CD4-positive, alpha-beta memory T cell (primary cell): Measurements from ENCODE around the gene UROS. TPM values are rescaled to one million over a fixed set of nuclear protein-coding genes. Genes with fewer than 3 reads are reported as not detected.

Experiments
- CTCF ChIA-PET: fragments of 350-600 bp; sonication (Branson Sonifier 250); formaldehyde crosslinking; loops from one replicate; lab custom pipeline; 2021; ENCODE audit warnings: inconsistent platforms; ENCODE audit not compliant: partially characterized antibody; lab: Charles Lee
- POLR2A ChIA-PET: fragments of 350-600 bp; sonication (Branson Sonifier 250); formaldehyde crosslinking; loops from one replicate; lab custom pipeline; 2021; ENCODE audit not compliant: partially characterized antibody; lab: Charles Lee
- DNase-seq, 5 donors: peaks; one replicate each; pipeline versions ENCODE4 v3.0.0 to v3.0.0-alpha.2; 2020 to 2022; ENCODE audit warnings: mixed read lengths in 1 of 5
- H3K27ac ChIP-seq: one replicate; pipeline ENCODE4 v1.7.0; 2013; ENCODE audit warnings: low read depth, low read length
- H3K27me3 ChIP-seq: 2 replicates; pipeline ENCODE4 v1.7.0; 2013; ENCODE audit warnings: mild to moderate bottlenecking, low read length, moderate library complexity; ENCODE audit not compliant: insufficient read depth
- H3K36me3 ChIP-seq: 2 replicates; pipeline ENCODE4 v1.7.0; 2013; ENCODE audit warnings: mild to moderate bottlenecking, low read length, moderate library complexity; ENCODE audit not compliant: insufficient read depth
- H3K4me1 ChIP-seq: 2 replicates; pipeline ENCODE4 v1.7.0; 2013; ENCODE audit warnings: mild to moderate bottlenecking, low read length, moderate library complexity; ENCODE audit not compliant: insufficient read depth
- H3K4me3 ChIP-seq, 2 donors: one replicate each; pipeline ENCODE4 v1.7.0; 2013; ENCODE audit warnings: low read length in 2 of 2, mild to moderate bottlenecking in 1 of 2
- H3K9me3 ChIP-seq, 2 donors: one replicate each; pipeline ENCODE4 v1.7.0; 2013; ENCODE audit warnings: low read length in 2 of 2, control low read depth in 1 of 2; ENCODE audit not compliant: control insufficient read depth in 1 of 2
- H3K27ac Mint-ChIP-seq, 7 donors: one replicate each; pipeline ENCODE4 v1.8.0; 2020 to 2021; ENCODE audit warnings: mixed read lengths in 7 of 7, mild to moderate bottlenecking in 6 of 7, inconsistent platforms in 3 of 7, moderate library complexity in 3 of 7
- H3K27me3 Mint-ChIP-seq, 2 donors: one replicate each; pipeline ENCODE4 v1.8.0; 2020 to 2021; ENCODE audit warnings: mixed read lengths in 2 of 2
- H3K36me3 Mint-ChIP-seq, 2 donors: one replicate each; pipeline ENCODE4 v1.8.0; 2020 to 2021; ENCODE audit warnings: mixed read lengths in 2 of 2, inconsistent platforms in 1 of 2, mild to moderate bottlenecking in 1 of 2
- H3K4me1 Mint-ChIP-seq, 4 donors: one replicate each; pipeline ENCODE4 v1.8.0; 2020 to 2021; ENCODE audit warnings: mixed read lengths in 4 of 4, mild to moderate bottlenecking in 1 of 4
- H3K4me3 Mint-ChIP-seq, 8 donors: one replicate each; pipeline ENCODE4 v1.8.0; 2020 to 2021; ENCODE audit warnings: mixed read lengths in 8 of 8, mild to moderate bottlenecking in 7 of 8, moderate library complexity in 6 of 8, inconsistent platforms in 3 of 8
- H3K9me3 Mint-ChIP-seq, 8 donors: one replicate each; pipeline ENCODE4 v1.8.0; 2020 to 2021; ENCODE audit warnings: mixed read lengths in 8 of 8, mild to moderate bottlenecking in 5 of 8, inconsistent platforms in 3 of 8, moderate library complexity in 1 of 8
- intact Hi-C: fragments of 100-400 bp; cut with micrococcal nuclease; formaldehyde crosslinking; loops from one replicate; pipeline ENCODE4 v1.15.1; 2023
- polyA plus RNA-seq, 2 donors: library from polyadenylated mRNA; unstranded; fragments of 300-500 nt; fragmentation: Illumina TruSeq; gene quantifications; one replicate each; pipeline ENCODE4 v1.2.3, GENCODE V29; 2021
- total RNA-seq, 2 experiments: library from RNA; stranded (reverse); gene quantifications; one replicate each; pipeline ENCODE4 v1.2.3, GENCODE V29; 2021

Gene UROS
- total RNA-seq = 10 to 100 TPM; 38.8 to 41.3 TPM
- 10 to 100 TPM; 55.8 to 69.8 TPM for polyA plus RNA-seq

DNA sequence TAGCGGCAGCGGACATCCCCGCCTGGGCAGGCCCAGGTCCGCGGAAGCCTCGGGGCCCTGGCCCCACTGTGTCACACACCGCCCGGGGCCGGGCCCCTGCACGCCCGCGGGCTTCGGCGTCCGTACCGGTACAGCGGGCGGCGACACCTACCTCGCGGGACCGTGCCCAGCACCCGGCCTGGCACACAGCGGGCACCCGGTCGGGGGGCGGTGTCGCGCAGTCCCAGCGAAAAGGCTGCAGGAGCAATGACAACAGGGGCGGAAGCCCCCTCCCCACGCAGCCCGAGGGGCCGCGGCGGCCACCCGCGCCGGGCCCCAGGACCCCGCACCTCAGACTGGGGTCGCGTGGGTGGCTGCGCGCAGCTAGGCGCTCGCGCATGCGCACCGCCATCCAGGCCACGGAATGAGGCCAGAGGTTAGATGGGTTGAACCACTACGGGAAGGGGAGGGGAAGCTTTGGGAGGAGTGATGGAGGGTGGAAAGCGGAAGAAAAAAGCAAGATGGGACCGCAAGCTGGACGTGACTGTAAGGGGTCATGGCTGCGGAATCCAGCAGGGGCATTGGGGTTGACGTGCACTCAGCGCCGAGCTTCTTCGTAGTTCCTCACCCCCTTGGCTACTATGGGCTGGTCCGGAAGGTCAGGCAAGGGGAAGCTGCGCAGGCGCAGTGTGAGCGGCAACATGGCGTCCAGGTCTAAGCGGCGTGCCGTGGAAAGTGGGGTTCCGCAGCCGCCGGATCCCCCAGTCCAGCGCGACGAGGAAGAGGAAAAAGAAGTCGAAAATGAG is at the start of gene UROS, which contains the start of gene BCCIP:
UROS (minus strand) TSS at position 381 of the 785 bp plus-strand sequence. CDS start 6,759 bp downstream, outside the sequence.
BCCIP (plus strand) TSS at position 669 of the 785 bp plus-strand sequence; CDS start at position 681, 12 bp downstream.
- peak within 1 kb of the TSS; percentile 67 to 96 for H3K4me3 ChIP-seq
- ChIA-PET POLR2A (interaction anchor here (0.5 to 1.8 kb wide), 8 partner anchors 8 to 907 kb away, joined by 3 to 19 read pairs (median 3); partner anchors contain the start of gene EDRF1), CTCF (interaction anchor here (0.6 kb wide), 1 partner anchor 15 kb away, joined by 3 read pairs; no protein-coding TSS in a partner anchor)
- Mint-ChIP-seq H3K36me3 (peaks cover 10 to 19% of the 10 kb centered on the region in 2 donors), H3K4me3 (peak within 1 kb of the TSS; percentile 75 to 90 (median 85)), H3K9me3 (peaks cover 0 to 3% (median 0%) of the 10 kb centered on the region in 8 donors), H3K27ac (peak within 1 kb of the TSS in 5 of 7 donors; percentile 70 to 94 (median 85)), H3K4me1 (peaks cover 19 to 32% (median 24%) of the 10 kb centered on the region in 4 donors), H3K27me3 (no peaks in the 10 kb centered on the region)
- H3K27me3 ChIP-seq = no peaks in the 10 kb centered on the region
- peak within 1 kb of the TSS; percentile 88 for H3K27ac ChIP-seq
- intact Hi-C loops = loop anchor here (1.0 to 5.0 kb wide), 4 partner anchors 73 to 1361 kb away; partner anchors contain the start of genes ABRAXAS2, EDRF1, FANK1 and LHPP
- H3K9me3 ChIP-seq = no peaks in the 10 kb centered on the region
- H3K36me3 ChIP-seq = peaks cover 15% of the 10 kb centered on the region
- peak; percentile 90 to 97 (median 95) for DNase-seq
- peaks cover 37% of the 10 kb centered on the region for H3K4me1 ChIP-seq

DNA sequence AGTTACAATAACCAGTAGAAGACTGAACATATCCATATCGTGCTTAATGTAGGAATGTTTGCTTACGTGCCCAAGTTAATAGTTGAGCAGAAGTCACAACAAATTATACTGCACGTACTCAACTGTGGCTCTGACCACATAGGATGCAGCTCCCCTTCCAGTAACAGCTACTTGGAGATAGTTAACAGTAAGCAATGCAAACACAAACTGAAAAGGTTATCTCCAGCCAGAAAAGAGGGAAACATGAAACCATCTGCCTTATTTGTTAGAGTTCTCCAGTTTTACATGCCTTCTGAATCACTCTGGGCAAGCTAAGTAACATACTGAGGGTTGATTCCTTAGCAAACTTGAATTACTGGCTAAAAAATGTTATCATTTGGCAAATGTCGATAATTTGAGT is 48.3 kb upstream of the UROS start:
- H3K9me3 Mint-ChIP-seq = peaks cover 0 to 10% (median 5%) of the 10 kb centered on the region in 8 donors
- POLR2A ChIA-PET = no interaction called here

DNA sequence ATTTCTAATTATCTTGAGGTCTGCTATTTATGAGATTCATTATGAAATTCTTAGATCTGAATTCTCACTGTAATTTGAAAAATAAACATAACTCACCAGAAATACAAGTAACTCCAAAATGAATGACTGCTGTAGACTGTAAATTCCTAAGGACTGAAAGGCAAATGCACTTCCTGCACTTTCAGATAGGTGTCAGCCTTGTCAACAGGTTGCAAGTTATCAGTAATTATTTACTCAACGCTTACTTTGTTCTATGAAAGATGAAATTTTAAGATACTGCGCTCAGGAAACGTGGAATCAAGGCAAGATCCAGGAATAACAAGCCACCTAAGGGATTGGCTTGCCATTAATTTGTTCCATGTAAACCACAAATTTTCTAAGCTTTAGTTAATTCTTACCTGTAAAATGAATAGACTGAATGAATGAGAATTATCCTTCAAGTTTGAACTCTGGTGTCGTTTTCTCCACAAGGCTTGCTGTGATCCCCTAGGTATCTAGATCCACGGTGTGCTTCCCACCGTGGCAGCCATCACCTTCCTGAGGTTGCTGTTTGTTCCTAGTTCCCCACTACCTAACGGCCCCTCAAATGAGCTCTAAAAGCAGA is 45.4 kb upstream of the UROS start:
- no peaks in the 10 kb centered on the region for H3K9me3 Mint-ChIP-seq
- no peaks in the 10 kb centered on the region for H3K4me1 Mint-ChIP-seq
- Histone ChIP-seq H3K9me3 (no peaks in the 10 kb centered on the region), H3K27ac (no peak overlapping the region), H3K36me3 (no peaks in the 10 kb centered on the region), H3K4me1 (no peaks in the 10 kb centered on the region), H3K27me3 (no peaks in the 10 kb centered on the region), H3K4me3 (no peak overlapping the region)
- H3K27me3 Mint-ChIP-seq = no peaks in the 10 kb centered on the region
- DNase-seq = peak in 4 of 5 donors; percentile 3 to 21 (median 6)
- intact Hi-C loops = no loop called here
- POLR2A ChIA-PET = no interaction called here
- H3K36me3 Mint-ChIP-seq = peaks cover 3 to 4% of the 10 kb centered on the region in 2 donors
- H3K4me3 Mint-ChIP-seq = no peak overlapping the region
- CTCF ChIA-PET = interaction anchor here (0.8 to 1.8 kb wide), 9 partner anchors 9 to 1985 kb away, joined by 3 to 9 read pairs (median 3); no protein-coding TSS in a partner anchor
- H3K27ac Mint-ChIP-seq = no peak overlapping the region

More for the DNA sequence above, 48.3 kb upstream of the UROS start:
- H3K4me3 ChIP-seq = no peak overlapping the region
- H3K4me1 ChIP-seq = no peaks in the 10 kb centered on the region
- peaks cover 3 to 18% of the 10 kb centered on the region in 2 donors for H3K36me3 Mint-ChIP-seq
- no peaks in the 10 kb centered on the region for H3K27me3 ChIP-seq
- H3K27ac Mint-ChIP-seq = no peak overlapping the region
- H3K4me3 Mint-ChIP-seq = no peak overlapping the region
- DNase-seq = no peak
- no peak overlapping the region for H3K27ac ChIP-seq
- no peaks in the 10 kb centered on the region for H3K36me3 ChIP-seq
- CTCF ChIA-PET = interaction anchor here (1.2 to 1.8 kb wide), 2 partner anchors 11 to 13 kb away, joined by 3 to 5 read pairs; no protein-coding TSS in a partner anchor
- no peaks in the 10 kb centered on the region for H3K4me1 Mint-ChIP-seq
- intact Hi-C loops = no loop called here
- H3K9me3 ChIP-seq = no peaks in the 10 kb centered on the region
- no peaks in the 10 kb centered on the region for H3K27me3 Mint-ChIP-seq

DNA sequence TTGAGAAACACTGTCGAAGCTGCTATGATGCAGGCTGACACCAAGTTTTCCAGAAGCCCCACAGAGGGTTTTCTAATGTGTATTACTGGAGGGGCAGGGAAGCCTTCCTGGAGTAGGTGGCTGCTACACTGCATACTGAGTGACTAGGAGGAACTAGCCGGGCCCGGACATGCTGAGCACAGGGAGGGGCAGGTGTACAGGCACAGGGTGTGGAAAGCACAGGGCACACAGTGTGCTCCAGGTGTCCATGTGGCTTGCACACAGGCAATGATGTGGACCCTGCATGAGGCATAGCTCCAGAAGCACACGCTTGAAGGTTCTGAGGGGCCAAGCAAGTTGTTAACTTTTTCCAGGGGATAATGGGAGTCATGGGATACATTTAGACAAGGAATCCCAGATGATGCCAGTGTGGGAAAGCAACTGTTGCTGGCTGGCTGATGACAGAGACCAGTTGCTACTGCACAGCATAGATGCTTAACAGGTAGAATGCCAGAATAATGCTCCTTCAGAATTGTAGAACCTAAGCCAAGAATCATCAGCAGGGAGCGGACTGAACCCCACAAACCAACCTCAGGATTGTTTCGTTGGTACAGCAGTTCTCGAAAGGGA is 43.5 kb upstream of the UROS start:
- H3K4me3 Mint-ChIP-seq = no peak overlapping the region
- CTCF ChIA-PET = interaction anchor here (1.2 kb wide), 1 partner anchor 15 kb away, joined by 3 read pairs; no protein-coding TSS in a partner anchor
- no peaks in the 10 kb centered on the region for H3K9me3 Mint-ChIP-seq

DNA sequence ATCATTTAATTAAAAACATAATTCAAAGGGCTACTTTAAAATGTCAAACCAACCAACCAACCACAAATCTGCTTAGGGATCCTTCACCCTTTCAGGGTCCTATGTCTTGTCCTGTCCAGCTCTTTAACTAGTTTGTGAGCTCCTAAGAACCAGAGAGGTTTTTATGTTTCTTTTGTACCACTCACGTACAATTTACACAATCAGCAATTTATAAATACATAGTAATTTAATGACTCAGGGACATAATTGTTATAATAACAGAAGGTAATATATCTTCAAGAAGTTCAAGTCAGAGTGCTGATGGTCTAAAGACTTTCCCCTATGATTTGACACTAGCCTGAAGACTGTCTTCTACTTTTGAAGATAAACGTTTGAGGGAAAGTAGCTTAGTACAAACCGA is 42.1 kb upstream of the UROS start:
- CTCF ChIA-PET = interaction anchor here (1.2 kb wide), 1 partner anchor 17 kb away, joined by 3 read pairs; no protein-coding TSS in a partner anchor
- Histone ChIP-seq H3K4me1 (no peaks in the 10 kb centered on the region), H3K9me3 (no peaks in the 10 kb centered on the region), H3K4me3 (no peak overlapping the region), H3K27ac (no peak overlapping the region), H3K27me3 (no peaks in the 10 kb centered on the region), H3K36me3 (no peaks in the 10 kb centered on the region)
- H3K27ac Mint-ChIP-seq = no peak overlapping the region
- DNase-seq = no peak
- no peaks in the 10 kb centered on the region for H3K9me3 Mint-ChIP-seq
- intact Hi-C loops = no loop called here
- no peaks in the 10 kb centered on the region for H3K27me3 Mint-ChIP-seq
- no peaks in the 10 kb centered on the region for H3K4me1 Mint-ChIP-seq
- H3K36me3 Mint-ChIP-seq = peaks cover 3 to 4% of the 10 kb centered on the region in 2 donors
- POLR2A ChIA-PET = no interaction called here
- no peak overlapping the region for H3K4me3 Mint-ChIP-seq

More for the DNA sequence above, 43.5 kb upstream of the UROS start:
- Histone ChIP-seq H3K4me3 (no peak overlapping the region), H3K27me3 (no peaks in the 10 kb centered on the region), H3K27ac (no peak overlapping the region), H3K9me3 (no peaks in the 10 kb centered on the region), H3K4me1 (no peaks in the 10 kb centered on the region), H3K36me3 (no peaks in the 10 kb centered on the region)
- H3K36me3 Mint-ChIP-seq = peaks cover 3 to 4% of the 10 kb centered on the region in 2 donors
- intact Hi-C loops = no loop called here
- H3K27me3 Mint-ChIP-seq = no peaks in the 10 kb centered on the region
- no peak overlapping the region for H3K27ac Mint-ChIP-seq
- POLR2A ChIA-PET = no interaction called here
- no peak for DNase-seq
- no peaks in the 10 kb centered on the region for H3K4me1 Mint-ChIP-seq

DNA sequence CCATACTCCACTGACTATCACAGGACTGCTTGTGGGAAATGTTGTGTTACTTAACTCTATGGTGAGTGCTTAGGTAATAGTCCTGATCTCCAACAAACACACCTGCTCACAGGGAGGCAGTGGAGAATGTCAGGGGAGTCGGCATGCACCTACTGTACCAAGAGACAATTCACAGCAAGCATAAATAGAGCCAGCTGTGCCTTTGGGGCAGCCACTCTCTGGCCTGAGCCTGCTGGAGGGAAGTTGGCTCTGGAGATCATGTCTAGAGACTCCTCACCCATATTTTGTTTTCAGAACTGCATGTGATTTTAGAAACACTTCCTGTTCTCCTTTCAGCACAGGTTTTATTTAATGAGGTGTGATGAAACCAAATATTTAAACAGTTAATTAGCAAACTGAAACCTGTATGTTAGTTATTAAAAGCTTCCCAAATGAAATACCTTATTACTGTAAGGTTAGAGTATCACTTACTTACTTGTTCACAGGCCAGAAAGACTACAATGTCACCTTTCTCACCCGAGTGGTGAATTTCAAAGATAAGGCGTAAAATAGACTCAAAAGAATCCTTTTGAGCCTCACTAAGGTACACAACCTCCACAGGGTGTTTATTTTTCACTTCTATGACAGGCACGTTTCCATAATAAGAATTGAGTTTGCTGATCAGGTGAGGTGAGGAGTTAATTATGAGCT is 36.2 kb upstream of the UROS start:
- H3K4me3 Mint-ChIP-seq = no peak overlapping the region
- H3K4me1 ChIP-seq = no peaks in the 10 kb centered on the region
- no peaks in the 10 kb centered on the region for H3K27me3 Mint-ChIP-seq
- no peak overlapping the region for H3K27ac Mint-ChIP-seq
- peaks cover 0 to 2% (median 0%) of the 10 kb centered on the region in 4 donors for H3K4me1 Mint-ChIP-seq
- H3K4me3 ChIP-seq = no peak overlapping the region
- no peaks in the 10 kb centered on the region for H3K9me3 ChIP-seq
- no peaks in the 10 kb centered on the region for H3K36me3 Mint-ChIP-seq
- no peaks in the 10 kb centered on the region for H3K9me3 Mint-ChIP-seq
- no peak overlapping the region for H3K27ac ChIP-seq
- H3K27me3 ChIP-seq = no peaks in the 10 kb centered on the region
- intact Hi-C loops = no loop called here
- no peaks in the 10 kb centered on the region for H3K36me3 ChIP-seq
- DNase-seq = no peak
- ChIA-PET POLR2A (no interaction called here), CTCF (no interaction called here)
